ENCODE data around the gene NUDT2.

The NUDT2 gene

GRCh38 chr9:34392511-34392910, 63.1 kb downstream of the NUDT2 start:
- no peak for DNase-seq

All from NCI-H1694 (cell line).